Vagina (tissue), 2 donors: ENCODE data around the gene PACSIN1. TPM values are rescaled to one million over a fixed set of nuclear protein-coding genes. Genes with fewer than 3 reads are reported as not detected.

Source experiments
- DNase-seq, 2 donors: peaks; one replicate each; pipeline ENCODE4 v3.0.0-alpha.2; 2017; ENCODE audit errors: extremely low spot score in 2 of 2
- H3K27ac ChIP-seq: fragments of 200-600 bp; sonication (generic); one replicate; pipeline ENCODE4 v1.5.1; 2019
- H3K27me3 ChIP-seq: fragments of 200-600 bp; sonication (generic); one replicate; pipeline ENCODE4 v1.5.1; 2019
- H3K36me3 ChIP-seq, 2 donors: fragments of 200-600 bp; sonication (generic); one replicate each; pipeline ENCODE4 v1.5.1; 2017 to 2019
- H3K4me1 ChIP-seq: fragments of 200-600 bp; sonication (generic); one replicate; pipeline ENCODE4 v1.5.1; 2019
- H3K4me3 ChIP-seq, 2 donors: fragments of 200-600 bp; sonication (generic); 1 replicate in 1 of 2; 2 replicates in 1 of 2; pipeline ENCODE4 v1.5.1; 2016 to 2019
- H3K9me3 ChIP-seq: fragments of 200-600 bp; sonication (generic); one replicate; pipeline ENCODE4 v1.5.1; 2019
- CTCF ChIP-seq, 3 experiments: fragments of 450-650 bp in 2 of 3; fragments of 200-600 bp in 1 of 3; sonication (generic) in 1 of 3; IDR thresholded peaks; one replicate each; pipeline ENCODE4 v1.5.1; 2017 to 2019; ENCODE audit warnings: antibody characterized with exemption in 3 of 3, mild to moderate bottlenecking in 2 of 3, moderate library complexity in 2 of 3
- POLR2A ChIP-seq, 2 donors: fragments of 450-650 bp; IDR thresholded peaks; one replicate each; pipeline ENCODE4 v1.6.1; 2017; ENCODE audit warnings: antibody characterized with exemption in 2 of 2, mild to moderate bottlenecking in 2 of 2, moderate library complexity in 2 of 2
- POLR2AphosphoS5 ChIP-seq, 2 donors: sonication (generic); formaldehyde crosslinking; IDR thresholded peaks; one replicate each; pipeline ENCODE4 v1.9.0; 2017; ENCODE audit warnings: antibody characterized with exemption in 2 of 2, mild to moderate bottlenecking in 2 of 2, low read depth in 1 of 2; ENCODE audit not compliant: insufficient read depth in 1 of 2
- intact Hi-C: fragments of 100-400 bp; cut with DNase I; formaldehyde crosslinking; loops from one replicate; pipeline ENCODE4 v1.15.1; 2023
- total RNA-seq: library from RNA; depleted of rRNA; stranded (reverse); fragments of >200 nt; gene quantifications from one replicate; pipeline ENCODE4 v1.2.3, GENCODE V29; 2016

Gene PACSIN1
- total RNA-seq, 1 donor from 2014 or later, result 0.74 TPM

- H3K36me3 ChIP-seq, result no peaks in the 10 kb centered on the region
- H3K4me1 ChIP-seq, result peaks cover 12% of the 10 kb centered on the region
- H3K4me3 ChIP-seq, result no peak overlapping the region
- H3K27me3 ChIP-seq, result no peaks in the 10 kb centered on the region
- peak overlapping the region; percentile 72 for H3K27ac ChIP-seq
- no peaks in the 10 kb centered on the region for H3K9me3 ChIP-seq
- no peak for DNase-seq
- intact Hi-C loops, result no loop called here
- TF ChIP-seq POLR2AphosphoS5 (IDR thresholded peaks at IDR 0.05; ENCODE audit: insufficient read depth in 1 of 2, low read depth in 1 of 2) (no peak), CTCF (IDR thresholded peaks at IDR 0.05) (no peak), POLR2A (IDR thresholded peaks at IDR 0.05) (no peak)
Observed at GRCh38 chr6:34524499-34524898, 58.6 kb downstream of the PACSIN1 start.

- peaks cover 12% of the 10 kb centered on the region for H3K4me1 ChIP-seq
- no peaks in the 10 kb centered on the region for H3K36me3 ChIP-seq
- TF ChIP-seq CTCF (IDR thresholded peaks at IDR 0.05) (no peak), POLR2AphosphoS5 (IDR thresholded peaks at IDR 0.05; ENCODE audit: insufficient read depth in 1 of 2, low read depth in 1 of 2) (no peak), POLR2A (IDR thresholded peaks at IDR 0.05) (no peak)
- intact Hi-C loops, result loop anchor here (5.0 kb wide), 1 partner anchor 92 kb away; no protein-coding TSS in a partner anchor
- H3K27ac ChIP-seq, result peak overlapping the region; percentile 72
- no peak overlapping the region for H3K4me3 ChIP-seq
- no peaks in the 10 kb centered on the region for H3K27me3 ChIP-seq
- no peaks in the 10 kb centered on the region for H3K9me3 ChIP-seq
- no peak for DNase-seq
Observed at GRCh38 chr6:34524971-34525370, 59.1 kb downstream of the PACSIN1 start.

GRCh38 chr6:34525431-34526175 lies 59.7 kb downstream of the PACSIN1 start:
- peak overlapping the region; percentile 72 for H3K27ac ChIP-seq
- no peak for DNase-seq
- H3K4me1 ChIP-seq, result peaks cover 12% of the 10 kb centered on the region
- no peak overlapping the region for H3K4me3 ChIP-seq
- intact Hi-C loops, result loop anchor here (5.0 kb wide), 1 partner anchor 92 kb away; no protein-coding TSS in a partner anchor
- H3K9me3 ChIP-seq, result no peaks in the 10 kb centered on the region
- H3K36me3 ChIP-seq, result no peaks in the 10 kb centered on the region
- H3K27me3 ChIP-seq, result no peaks in the 10 kb centered on the region
- no peak for TF ChIP-seq POLR2AphosphoS5 (IDR thresholded peaks at IDR 0.05; ENCODE audit: insufficient read depth in 1 of 2, low read depth in 1 of 2)
- TF ChIP-seq POLR2A (IDR thresholded peaks at IDR 0.05), result no peak
- TF ChIP-seq CTCF (IDR thresholded peaks at IDR 0.05), result no peak

GRCh38 chr6:34526241-34526972 lies 60.5 kb downstream of the PACSIN1 start:
- no peaks in the 10 kb centered on the region for H3K36me3 ChIP-seq
- no peaks in the 10 kb centered on the region for H3K9me3 ChIP-seq
- H3K27me3 ChIP-seq, result no peaks in the 10 kb centered on the region
- intact Hi-C loops, result loop anchor here (5.0 kb wide), 1 partner anchor 91 kb away; no protein-coding TSS in a partner anchor
- no peak for TF ChIP-seq CTCF (IDR thresholded peaks at IDR 0.05)
- TF ChIP-seq POLR2A (IDR thresholded peaks at IDR 0.05), result no peak
- no peak for TF ChIP-seq POLR2AphosphoS5 (IDR thresholded peaks at IDR 0.05; ENCODE audit: insufficient read depth in 1 of 2, low read depth in 1 of 2)
- peak overlapping the region; percentile 22 to 39 for H3K4me3 ChIP-seq
- H3K27ac ChIP-seq, result peak overlapping the region; percentile 72
- H3K4me1 ChIP-seq, result peaks cover 12% of the 10 kb centered on the region
- DNase-seq, result no peak
